Measurements from ENCODE around the gene NACA2.
"Not testable (repeated sequence)": the region's sequence is repeated elsewhere in the genome, so short reads cannot be mapped to it uniquely, and the experiment has no call there.

NACA2 gene

DNA sequence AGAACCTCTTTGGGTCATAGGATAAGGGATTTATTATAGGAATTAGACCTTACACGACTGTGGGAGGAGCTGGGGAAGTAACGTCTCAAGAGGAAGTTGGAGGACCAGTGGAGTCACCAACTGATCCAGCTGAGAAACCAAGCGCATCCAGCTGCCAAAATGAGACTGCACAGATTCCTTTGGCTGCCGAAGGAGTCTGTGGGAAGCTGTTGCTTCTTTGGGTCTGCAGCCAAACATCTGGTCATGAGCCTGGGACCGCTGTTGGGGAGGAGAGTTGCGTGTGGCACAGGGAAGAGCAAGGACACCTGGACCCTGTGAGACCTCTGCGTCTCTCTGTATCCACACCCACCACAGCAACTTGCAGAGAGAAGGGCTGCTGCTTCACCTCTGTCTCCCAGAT lies 2.4 kb upstream of the NACA2 start:
- TF ChIP-seq, protein P1, sequence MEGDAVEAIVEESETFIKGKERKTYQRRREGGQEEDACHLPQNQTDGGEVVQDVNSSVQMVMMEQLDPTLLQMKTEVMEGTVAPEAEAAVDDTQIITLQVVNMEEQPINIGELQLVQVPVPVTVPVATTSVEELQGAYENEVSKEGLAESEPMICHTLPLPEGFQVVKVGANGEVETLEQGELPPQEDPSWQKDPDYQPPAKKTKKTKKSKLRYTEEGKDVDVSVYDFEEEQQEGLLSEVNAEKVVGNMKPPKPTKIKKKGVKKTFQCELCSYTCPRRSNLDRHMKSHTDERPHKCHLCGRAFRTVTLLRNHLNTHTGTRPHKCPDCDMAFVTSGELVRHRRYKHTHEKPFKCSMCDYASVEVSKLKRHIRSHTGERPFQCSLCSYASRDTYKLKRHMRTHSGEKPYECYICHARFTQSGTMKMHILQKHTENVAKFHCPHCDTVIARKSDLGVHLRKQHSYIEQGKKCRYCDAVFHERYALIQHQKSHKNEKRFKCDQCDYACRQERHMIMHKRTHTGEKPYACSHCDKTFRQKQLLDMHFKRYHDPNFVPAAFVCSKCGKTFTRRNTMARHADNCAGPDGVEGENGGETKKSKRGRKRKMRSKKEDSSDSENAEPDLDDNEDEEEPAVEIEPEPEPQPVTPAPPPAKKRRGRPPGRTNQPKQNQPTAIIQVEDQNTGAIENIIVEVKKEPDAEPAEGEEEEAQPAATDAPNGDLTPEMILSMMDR (IDR thresholded peaks at IDR 0.05; ENCODE audit: low read depth, low read length) = no peak

DNA sequence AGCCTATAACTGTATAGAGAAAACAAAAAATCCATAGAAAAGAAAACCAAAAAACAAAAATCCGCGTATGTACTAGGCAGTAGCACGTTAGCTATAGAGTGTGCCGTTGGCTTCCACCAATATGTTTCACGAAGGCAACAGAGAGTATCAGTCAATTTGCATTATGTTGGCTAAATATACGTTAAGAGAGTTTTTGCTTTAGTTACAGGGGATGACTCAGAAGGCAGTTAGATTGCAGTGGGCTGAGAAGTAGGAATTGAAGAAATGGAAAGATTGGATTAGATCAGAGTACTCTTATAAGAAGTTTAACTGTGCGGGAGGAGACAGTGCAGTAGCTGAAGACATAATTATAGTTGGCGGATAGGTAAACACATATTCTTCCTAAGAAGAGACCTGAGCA lies 911 bp upstream of the NACA2 start:
- TF ChIP-seq, protein P1 (IDR thresholded peaks at IDR 0.05; ENCODE audit: low read depth, low read length) = no peak
- no peak overlapping the region for H3K4me3 ChIP-seq (ENCODE audit: low read depth, low read length)

More for the DNA sequence above, 2.4 kb upstream of the NACA2 start:
- H3K4me3 ChIP-seq (ENCODE audit: low read depth, low read length) = no peak overlapping the region

DNA sequence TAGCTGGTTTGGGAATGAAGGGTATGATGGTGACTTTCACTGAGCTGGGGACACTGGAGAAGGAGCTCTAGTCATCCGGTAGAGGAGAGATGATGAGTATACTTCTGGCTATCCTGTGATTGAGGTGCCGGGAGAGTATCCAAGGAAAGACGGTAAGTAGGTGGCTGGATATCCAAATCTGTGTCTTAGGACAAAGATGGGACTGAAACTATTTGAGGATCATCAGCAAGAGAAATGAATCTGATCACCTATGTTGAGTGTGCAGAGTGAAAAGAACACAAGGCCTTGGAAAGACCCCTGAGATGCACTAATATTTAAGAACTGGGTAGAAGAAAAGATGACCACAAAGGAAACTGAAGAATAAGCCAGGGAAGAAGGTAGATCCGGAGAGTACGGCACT lies 1.0 kb downstream of the NACA2 start:
- TF ChIP-seq, protein P1 (IDR thresholded peaks at IDR 0.05; ENCODE audit: low read depth, low read length) = no peak
- H3K4me3 ChIP-seq (ENCODE audit: low read depth, low read length) = no peak overlapping the region

DNA sequence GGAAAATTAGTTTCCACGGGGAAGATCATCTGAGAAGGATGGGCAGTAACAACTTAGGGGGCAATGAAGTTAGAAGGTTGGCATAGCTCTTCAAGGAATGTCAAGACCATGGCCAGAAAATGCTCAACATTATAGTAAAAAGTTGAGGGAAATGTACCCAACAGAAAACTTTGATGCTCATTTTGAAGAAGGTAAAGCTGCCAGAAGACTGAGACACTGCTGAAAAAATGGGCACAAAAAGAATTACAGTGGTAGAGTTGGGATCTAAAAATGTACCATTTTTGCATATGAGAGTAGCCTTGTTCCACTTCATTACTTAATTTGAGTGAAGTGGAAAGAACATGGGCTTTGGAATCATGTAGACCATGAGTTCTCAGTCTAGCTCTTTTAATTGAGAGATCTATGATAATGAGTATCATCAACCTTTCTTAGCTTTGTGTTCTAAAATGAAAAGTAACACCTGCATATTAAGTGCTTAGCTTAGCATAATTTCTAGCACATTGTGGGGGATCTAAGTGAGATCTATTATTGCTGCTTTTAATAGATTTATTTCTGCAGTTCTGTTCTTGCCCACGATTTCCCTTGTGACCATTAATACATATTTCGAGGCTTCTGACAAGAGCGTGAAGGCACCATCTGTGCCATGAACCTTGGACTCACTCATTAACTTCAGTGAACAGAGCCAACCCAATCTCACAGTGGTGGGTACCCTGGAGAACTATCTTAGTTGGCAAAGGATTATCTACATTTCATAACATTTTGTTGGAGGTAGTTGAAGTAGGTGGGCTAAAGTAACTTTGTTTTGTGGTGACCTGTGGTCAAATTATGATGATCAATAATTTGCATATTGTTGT lies 3.0 kb downstream of the NACA2 start:
- TF ChIP-seq, protein P1 (IDR thresholded peaks at IDR 0.05; ENCODE audit: low read depth, low read length) = no peak
- H3K4me3 ChIP-seq (ENCODE audit: low read depth, low read length) = no peak overlapping the region

DNA sequence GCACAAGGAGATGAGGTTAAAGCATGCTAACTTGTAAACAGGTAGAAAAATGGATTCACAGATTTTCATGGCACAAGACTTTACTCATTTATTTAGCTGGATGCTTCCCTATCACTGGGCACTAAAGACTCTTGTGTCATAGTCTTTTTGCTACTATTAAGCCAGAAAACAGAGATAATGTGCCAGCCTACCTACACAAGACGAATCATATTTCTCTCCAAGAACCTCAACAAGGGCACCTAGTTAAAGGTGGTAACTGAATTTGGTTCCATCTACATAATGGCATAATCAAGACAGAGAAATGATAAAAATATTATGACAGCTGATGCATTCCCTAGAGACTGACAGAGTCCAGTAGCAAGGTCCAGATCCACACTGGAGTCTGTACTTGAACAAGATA lies 3.8 kb downstream of the NACA2 start:
- H3K4me3 ChIP-seq (ENCODE audit: low read depth, low read length) = no peak overlapping the region
- TF ChIP-seq, protein P1 (IDR thresholded peaks at IDR 0.05; ENCODE audit: low read depth, low read length) = no peak

DNA sequence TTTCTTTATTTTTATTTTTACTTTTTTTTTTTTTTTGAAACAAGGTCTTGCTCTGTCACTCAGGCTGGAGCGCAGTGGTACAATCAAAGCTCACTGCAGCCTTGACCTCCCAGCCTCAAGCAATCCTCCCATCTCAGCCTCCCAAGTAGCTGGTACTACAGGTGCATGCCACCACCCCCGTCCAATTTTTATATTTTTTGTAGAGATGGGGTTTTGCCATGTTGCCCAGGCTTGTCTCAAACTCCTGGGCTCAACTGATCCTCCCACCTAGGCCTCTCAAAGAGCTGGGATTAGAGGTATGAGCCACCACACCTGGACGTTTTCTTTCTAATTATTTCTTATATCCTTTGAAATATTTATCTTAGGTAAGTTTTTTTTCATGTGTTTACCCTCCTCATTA lies 4.4 kb downstream of the NACA2 start:
- not testable (repeated sequence) for H3K4me3 ChIP-seq (ENCODE audit: low read depth, low read length)

DNA sequence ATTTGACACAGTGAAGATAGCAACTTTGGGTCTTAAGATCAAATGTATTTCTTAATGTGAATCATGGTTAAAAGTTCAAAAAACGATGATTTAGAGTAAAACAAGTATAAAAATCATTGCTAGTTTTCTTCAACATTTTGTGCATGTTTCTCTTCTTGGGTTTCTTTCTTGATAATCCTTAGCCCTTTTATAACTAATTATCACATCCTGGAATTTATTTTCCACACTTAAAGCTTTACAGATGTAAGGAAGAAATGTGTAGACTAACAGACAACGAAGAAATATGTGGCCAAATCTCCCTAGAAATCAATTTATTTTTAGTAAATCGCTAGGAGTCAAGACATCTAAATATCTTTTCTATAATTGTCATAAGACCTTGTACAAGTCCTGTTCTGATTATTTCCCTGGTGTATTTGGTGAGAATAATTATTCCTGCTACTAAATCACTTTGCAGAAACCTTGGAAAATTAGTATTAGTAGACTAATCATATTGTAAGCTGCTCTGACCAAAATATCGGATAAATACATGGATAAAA lies 4.9 kb downstream of the NACA2 start:
- TF ChIP-seq, protein P1 (IDR thresholded peaks at IDR 0.05; ENCODE audit: low read depth, low read length) = no peak
- no peak overlapping the region for H3K4me3 ChIP-seq (ENCODE audit: low read depth, low read length)

Data from WI38 (cell line).